Measurements from ENCODE around the gene USHBP1. TPM values are rescaled to one million over a fixed set of nuclear protein-coding genes. Genes with fewer than 3 reads are reported as not detected.

USHBP1 gene
- total and polyA plus RNA-seq, 10 of the 15 experiments (the other 5 are each of a cell fraction or from before 2014, with no cell fraction given): 0.05 to 0.96 (median 0.22) TPM; not detected in 2

DNA sequence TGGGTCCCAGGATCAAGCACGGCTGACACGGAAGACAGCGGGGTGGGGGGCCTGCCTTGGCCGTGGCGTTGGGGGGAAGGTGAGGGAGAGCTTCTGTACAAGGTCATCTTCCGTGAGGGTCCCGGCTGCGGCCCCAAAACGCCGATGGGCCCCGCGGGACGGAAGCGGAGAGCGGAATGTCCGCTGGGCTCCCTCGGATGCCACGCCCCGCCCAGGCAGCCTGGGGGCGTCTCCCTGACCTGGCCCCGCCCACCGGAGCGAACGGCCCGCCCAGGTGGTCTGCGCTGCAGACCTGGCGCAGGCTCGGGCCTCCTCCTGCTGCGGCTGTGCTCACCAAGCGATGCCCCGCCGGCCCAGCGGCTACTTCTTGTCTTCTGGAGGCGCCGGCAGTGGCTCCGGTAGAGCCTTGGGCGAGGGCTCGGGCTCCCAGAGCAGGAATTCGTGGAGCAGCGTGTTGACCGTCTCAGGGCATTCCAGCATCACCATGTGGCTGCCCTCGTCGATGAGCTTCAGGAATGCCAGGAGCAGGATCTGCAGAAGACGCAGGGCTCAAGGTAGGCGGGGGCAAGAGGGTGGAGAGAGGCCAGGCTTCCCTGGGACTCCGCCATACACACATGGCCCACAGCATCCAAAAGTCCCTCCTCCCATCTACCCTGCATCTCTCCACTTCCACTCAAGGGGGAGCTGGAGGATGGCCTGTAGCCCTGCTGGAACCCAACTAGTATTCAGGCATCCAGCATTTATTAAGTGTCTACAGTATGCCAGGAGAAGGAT is 27.9 kb upstream of the USHBP1 start (continued):
- TF ChIP-seq, protein P1, sequence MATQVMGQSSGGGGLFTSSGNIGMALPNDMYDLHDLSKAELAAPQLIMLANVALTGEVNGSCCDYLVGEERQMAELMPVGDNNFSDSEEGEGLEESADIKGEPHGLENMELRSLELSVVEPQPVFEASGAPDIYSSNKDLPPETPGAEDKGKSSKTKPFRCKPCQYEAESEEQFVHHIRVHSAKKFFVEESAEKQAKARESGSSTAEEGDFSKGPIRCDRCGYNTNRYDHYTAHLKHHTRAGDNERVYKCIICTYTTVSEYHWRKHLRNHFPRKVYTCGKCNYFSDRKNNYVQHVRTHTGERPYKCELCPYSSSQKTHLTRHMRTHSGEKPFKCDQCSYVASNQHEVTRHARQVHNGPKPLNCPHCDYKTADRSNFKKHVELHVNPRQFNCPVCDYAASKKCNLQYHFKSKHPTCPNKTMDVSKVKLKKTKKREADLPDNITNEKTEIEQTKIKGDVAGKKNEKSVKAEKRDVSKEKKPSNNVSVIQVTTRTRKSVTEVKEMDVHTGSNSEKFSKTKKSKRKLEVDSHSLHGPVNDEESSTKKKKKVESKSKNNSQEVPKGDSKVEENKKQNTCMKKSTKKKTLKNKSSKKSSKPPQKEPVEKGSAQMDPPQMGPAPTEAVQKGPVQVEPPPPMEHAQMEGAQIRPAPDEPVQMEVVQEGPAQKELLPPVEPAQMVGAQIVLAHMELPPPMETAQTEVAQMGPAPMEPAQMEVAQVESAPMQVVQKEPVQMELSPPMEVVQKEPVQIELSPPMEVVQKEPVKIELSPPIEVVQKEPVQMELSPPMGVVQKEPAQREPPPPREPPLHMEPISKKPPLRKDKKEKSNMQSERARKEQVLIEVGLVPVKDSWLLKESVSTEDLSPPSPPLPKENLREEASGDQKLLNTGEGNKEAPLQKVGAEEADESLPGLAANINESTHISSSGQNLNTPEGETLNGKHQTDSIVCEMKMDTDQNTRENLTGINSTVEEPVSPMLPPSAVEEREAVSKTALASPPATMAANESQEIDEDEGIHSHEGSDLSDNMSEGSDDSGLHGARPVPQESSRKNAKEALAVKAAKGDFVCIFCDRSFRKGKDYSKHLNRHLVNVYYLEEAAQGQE (IDR thresholded peaks at IDR 0.05; ENCODE audit: low read depth, low read length): no peak
- TF ChIP-seq SP1 (IDR thresholded peaks at IDR 0.05; ENCODE audit: low read depth, low read length): peak; percentile 38
- TF ChIP-seq NKRF (conservative IDR thresholded peaks at IDR 0.05): 0 out of 2 replicates have a peak, but pooled peaks have one; percentile 32
- peak; percentile 20; the same call in 1 of the 2 replicates for TF ChIP-seq NRF1 (conservative IDR thresholded peaks at IDR 0.05; ENCODE audit: low read depth, low read length)
- TF ChIP-seq TCF7 (IDR thresholded peaks at IDR 0.05; ENCODE audit: borderline replicate concordance): no peak
- TF ChIP-seq GATAD2B (conservative IDR thresholded peaks at IDR 0.05; ENCODE audit: low read depth): peak; percentile 36; the same call in 1 of the 2 replicates
- TF ChIP-seq TAF1 (IDR thresholded peaks at IDR 0.05; ENCODE audit: borderline replicate concordance, low read depth, low read length): 0 out of 2 replicates have a peak, but pooled peaks have one; percentile 9
- TF ChIP-seq MTA3 (IDR thresholded peaks at IDR 0.05; ENCODE audit: borderline replicate concordance, low read length): no peak
- TF ChIP-seq POU2F2 (IDR thresholded peaks at IDR 0.05; ENCODE audit: borderline replicate concordance, low read depth, low read length): 0 out of 3 replicates have a peak, but pooled peaks have one; percentile 6
- TF ChIP-seq ZBTB11 (CRISPR knock-in tag; IDR thresholded peaks at IDR 0.05): no peak
- TF ChIP-seq RB1 (IDR thresholded peaks at IDR 0.05; ENCODE audit: borderline replicate concordance): no peak
- no peak for TF ChIP-seq RFX5 (IDR thresholded peaks at IDR 0.05; ENCODE audit: low read depth, low read length)
- TF ChIP-seq SMARCA5 (IDR thresholded peaks at IDR 0.05): peak; percentile 93
- no peak for TF ChIP-seq RELA (IDR thresholded peaks at IDR 0.05; ENCODE audit: borderline replicate concordance, partially characterized antibody)
- peak; percentile 94 for TF ChIP-seq RAD21 (IDR thresholded peaks at IDR 0.05; ENCODE audit: insufficient read depth, low read depth, low read length)
- TF ChIP-seq RAD51 (IDR thresholded peaks at IDR 0.05): no peak
- TF ChIP-seq, protein P2, sequence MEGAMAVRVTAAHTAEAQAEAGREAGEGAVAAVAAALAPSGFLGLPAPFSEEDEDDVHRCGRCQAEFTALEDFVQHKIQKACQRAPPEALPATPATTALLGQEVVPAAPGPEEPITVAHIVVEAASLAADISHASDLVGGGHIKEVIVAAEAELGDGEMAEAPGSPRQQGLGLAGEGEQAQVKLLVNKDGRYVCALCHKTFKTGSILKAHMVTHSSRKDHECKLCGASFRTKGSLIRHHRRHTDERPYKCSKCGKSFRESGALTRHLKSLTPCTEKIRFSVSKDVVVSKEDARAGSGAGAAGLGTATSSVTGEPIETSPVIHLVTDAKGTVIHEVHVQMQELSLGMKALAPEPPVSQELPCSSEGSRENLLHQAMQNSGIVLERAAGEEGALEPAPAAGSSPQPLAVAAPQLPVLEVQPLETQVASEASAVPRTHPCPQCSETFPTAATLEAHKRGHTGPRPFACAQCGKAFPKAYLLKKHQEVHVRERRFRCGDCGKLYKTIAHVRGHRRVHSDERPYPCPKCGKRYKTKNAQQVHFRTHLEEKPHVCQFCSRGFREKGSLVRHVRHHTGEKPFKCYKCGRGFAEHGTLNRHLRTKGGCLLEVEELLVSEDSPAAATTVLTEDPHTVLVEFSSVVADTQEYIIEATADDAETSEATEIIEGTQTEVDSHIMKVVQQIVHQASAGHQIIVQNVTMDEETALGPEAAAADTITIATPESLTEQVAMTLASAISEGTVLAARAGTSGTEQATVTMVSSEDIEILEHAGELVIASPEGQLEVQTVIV (IDR thresholded peaks at IDR 0.05; ENCODE audit: borderline replicate concordance, partially characterized antibody): no peak
- TF ChIP-seq KLF5 (IDR thresholded peaks at IDR 0.05; ENCODE audit: partially characterized antibody): peak; percentile 47

Data from GM12878 (cell line).